HG03558 (cell line): Measurements from ENCODE around the gene OR2S2.
"Not testable (repeated sequence)": the region's sequence is repeated elsewhere in the genome, so short reads cannot be mapped to it uniquely, and the experiment has no call there.

Experiments used
- ATAC-seq: cut with Tn5 transposase; IDR thresholded peaks from one replicate; pipeline ENCODE4 v1.9.1; 2021; ENCODE audit warnings: moderate number of reproducible peaks; ENCODE audit not compliant: unreplicated experiment; ENCODE audit errors: extremely low read depth

OR2S2 gene

DNA sequence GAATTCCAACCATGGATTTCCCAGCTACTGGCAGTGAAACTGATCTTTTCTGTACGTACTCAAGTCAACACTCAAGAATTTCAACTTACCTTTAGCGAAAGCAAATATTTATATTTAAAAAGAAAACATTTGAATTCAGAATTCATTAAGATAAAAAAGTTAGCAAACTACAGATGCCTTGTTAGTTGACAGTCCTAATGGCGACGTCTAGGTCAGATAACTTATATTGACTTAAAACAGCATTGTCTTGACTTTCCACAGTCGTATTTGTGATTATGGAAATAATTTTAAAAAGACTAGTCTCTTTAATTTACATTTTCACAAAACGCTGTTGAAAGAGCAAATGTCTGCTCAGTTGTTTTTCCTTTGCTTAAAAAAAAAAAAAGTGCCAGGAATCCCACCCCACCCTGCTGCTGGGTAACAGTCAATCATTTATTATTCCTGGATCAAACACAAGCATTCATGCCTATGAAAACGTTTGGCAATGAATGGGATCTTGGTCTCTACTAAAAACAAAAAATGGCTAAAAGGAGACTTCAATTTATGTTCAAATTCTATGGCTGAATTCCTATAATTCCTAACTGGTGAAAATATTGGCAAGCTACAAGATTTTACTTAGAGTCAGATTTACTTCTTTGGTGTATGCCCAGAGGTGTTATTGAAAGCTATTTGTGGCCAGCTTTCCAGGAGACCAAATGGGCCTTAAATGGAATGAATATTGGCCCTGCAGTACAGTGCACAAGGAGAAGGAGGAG, 22.0 kb downstream of the OR2S2 start:
- no peak for ATAC-seq

DNA sequence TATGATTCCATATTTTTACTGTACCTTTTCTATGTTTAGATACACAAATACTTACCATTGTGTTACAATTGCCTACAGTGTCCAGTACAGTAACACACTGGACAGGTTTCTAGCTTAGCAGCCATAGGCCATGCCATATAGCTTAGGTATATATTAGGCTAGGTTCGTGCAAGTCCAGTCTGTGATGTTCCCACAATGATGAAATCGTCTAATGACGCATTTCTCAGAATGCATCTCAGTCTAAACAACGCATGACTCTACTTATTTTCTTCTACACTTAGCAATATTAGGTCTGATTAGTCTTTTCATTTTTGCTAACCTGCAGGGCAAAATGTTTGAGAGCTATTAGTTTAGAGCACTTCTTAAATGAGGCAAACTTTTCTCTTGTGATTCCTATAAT, 22.7 kb downstream of the OR2S2 start:
- no peak for ATAC-seq

DNA sequence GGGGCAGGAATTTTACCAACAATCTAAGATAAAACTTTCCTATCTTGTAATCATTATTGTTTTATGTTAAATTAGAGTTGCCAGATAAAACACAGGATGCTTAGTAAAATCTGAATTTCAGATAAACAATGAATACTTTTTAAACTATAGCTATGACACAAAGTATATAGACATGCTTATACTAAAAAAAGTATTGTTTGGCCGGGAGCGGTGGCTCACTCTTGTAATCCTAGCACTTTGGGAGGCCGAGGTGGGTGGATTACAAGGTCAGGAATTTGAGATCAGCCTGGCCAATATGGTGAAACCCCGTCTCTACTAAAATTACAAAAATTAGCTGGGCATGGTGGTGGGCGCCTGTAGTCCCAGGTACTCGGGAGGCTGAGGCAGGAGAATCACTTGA, 23.9 kb downstream of the OR2S2 start:
- not testable (repeated sequence) for ATAC-seq

DNA sequence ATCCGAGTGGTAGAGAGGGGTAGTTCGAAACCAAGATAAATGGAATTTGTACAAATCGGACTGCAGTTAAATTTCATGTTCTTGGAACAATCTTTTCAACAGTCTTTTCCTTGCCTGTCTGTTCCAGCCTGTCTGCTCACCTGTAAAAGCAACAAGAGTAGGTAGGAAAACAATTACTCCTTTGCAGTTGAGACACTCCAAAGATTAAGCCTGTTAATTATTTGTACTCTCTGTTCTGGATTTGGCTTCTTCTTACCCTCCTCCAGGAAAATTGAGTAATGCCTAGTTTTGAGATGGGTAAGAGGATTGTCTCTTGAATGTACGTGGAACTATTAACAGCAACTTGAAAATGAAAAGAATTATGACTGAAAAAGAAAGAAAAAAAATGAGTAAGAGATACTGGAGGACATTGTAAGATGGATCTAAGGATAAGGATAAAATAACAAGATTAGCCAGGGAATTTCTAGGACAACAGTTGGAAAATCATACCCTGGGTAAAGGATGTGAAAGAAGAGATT, 24.3 kb downstream of the OR2S2 start:
- no peak for ATAC-seq

DNA sequence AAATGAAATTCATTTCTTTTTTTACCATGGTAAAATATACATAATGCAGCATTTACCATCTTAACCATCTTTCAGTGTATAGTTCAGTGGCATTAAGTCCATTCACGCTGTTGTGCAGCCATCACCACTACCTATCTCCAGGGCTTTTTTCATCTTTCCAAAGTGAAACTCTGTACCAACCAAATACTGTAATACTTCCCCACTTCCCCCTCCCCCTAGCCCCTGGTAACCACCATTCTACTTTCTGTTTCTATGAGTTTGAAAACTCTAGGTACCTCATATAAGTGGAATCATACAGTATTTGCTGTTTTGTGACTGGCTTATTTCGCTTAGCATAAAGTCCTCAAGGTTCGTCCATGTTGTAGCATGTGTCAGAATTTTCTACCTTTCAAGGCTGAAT, 25.2 kb downstream of the OR2S2 start:
- no peak for ATAC-seq

DNA sequence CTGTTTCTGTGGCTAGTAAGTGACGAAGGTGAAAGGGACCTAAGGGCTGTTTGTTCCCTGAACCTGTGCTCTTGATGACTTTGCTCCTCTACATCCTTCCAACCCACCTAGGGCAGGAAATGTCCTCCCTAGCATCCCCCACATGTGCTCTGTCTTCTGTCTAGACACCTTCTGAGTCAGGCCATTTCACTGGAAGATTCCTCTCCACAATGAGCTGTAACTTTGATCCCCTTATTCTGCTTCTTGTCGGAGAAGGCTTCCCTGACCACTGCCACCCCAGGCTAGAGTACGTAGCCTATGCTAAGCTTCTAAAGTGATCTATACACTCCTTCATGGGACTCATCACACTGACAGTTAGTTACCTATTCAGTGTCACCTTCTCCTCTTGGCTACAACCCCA, 27.0 kb downstream of the OR2S2 start:
- no peak for ATAC-seq

DNA sequence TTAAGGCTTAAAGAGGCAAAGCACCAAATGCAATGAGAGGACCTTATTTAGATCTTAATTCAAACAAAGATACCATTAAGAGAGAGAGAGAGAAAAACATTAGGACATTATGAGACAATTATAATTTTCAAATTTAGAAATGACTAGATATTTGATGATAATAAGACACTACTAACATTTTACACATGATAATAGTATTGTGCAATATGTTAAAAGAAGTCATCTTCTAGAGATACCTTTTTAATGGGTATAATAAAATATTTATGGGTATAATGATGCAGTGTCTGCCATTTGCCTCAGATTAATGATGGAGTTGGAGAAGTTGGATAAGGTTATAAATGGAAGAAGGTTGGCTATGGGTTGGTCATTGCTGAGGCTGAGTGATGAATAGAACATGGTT, 27.4 kb downstream of the OR2S2 start:
- ATAC-seq: no peak

DNA sequence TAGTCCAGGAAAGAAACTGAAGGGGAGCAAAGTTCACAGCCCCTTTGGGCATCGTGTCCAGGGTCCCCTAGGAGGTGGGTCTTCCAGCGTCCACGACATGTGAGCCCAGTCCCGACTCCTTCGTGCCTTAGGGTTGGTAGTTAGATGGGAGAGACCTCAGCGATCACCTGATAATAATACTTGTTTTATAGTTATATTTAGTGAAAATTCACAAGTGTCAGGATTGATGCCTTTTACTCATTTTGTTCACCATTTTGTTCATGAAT, 28.6 kb downstream of the OR2S2 start:
- ATAC-seq: no peak

DNA sequence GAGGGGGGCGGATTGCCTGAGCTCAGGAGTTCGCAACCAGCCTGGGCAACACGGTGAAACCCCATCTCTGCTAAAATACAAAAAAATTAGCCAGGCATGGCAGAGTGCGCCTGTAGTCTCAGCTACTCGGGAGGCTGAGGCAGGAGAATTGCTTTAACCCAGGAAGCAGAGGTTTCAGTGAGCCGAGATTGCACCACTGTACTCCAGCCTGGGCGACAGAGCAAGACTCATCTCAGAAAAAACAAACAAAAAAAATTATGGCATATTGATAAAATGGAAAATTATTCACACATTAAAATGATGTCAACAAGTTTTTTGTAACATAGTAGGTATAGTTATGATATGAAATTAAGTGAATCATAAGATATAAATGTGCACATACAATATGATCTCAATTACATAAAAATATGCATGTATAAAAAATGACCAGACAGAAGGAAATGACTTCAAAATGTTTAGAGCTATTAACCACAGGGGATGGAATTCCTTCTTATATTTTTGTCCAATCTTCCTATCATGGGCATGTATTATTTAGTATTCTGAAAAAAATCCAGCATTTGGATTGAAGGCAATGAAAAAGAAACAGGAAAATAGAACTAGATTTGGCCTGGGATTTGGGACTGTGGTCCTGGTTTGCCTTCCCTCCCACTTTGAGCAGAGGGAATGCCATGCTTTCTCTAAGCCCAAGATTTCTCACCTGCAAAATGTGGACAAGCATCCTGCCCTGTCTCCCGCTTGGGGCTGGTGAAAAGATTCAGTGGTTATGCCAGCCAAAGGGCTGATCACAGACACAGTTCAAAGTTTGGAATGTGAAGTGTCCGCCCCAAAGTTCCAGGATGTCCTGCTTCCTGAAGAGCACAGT, 29.1 kb downstream of the OR2S2 start:
- ATAC-seq: no peak

DNA sequence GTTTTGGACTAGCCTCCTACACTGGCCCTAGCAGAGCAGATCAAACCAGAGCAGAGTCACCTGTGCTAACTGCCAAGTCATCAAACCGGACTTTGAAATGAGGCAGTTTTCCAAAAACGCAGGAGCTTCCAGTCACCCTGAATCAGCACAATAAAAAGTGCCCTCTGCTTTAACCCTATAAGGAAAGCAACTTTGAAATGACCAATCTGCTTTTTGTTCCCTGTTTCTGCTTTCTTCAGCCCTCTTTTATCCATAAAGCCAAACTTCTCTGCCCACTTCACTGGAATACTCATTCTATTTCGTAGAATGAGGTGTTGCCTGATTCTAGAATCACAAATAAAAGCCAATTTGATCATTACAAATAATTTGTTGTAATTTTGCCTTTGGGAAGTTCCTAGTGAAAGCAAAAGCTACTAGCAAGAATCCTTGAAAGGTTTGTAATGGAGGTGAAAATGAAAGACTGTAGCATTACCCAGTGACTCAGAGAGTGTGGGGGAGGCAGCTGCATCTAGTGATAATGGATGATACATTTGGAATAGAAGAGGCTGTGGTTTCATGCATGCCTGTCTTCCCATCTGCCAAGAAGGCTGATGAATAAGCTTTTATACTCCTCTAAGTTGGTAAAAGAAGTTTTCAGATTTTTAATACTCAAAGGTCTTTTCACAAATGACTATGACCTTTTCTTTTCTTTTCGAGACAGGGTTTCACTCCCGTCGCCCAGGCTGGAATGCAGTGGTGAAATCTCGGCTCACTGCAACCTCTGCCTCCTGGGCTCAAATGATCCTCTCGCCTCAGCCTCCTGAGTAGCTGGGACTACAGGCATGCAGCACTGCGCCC, 33.8 kb downstream of the OR2S2 start:
- no peak for ATAC-seq

DNA sequence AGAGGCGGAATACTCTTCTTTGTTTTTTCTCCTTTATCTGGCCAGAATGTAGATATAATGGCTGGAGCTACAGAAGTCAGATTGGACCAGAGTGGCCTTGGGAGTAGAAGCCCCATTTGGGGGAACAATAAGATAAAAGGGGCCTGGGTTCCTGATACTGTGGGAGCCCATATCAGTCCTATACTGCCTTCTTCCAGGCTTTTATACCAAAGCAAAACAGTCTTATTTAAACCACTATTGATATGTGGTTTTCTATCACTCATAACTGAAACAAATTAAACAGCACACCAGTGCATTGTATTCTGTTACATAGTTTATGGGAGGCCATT, 34.4 kb downstream of the OR2S2 start:
- ATAC-seq: no peak

DNA sequence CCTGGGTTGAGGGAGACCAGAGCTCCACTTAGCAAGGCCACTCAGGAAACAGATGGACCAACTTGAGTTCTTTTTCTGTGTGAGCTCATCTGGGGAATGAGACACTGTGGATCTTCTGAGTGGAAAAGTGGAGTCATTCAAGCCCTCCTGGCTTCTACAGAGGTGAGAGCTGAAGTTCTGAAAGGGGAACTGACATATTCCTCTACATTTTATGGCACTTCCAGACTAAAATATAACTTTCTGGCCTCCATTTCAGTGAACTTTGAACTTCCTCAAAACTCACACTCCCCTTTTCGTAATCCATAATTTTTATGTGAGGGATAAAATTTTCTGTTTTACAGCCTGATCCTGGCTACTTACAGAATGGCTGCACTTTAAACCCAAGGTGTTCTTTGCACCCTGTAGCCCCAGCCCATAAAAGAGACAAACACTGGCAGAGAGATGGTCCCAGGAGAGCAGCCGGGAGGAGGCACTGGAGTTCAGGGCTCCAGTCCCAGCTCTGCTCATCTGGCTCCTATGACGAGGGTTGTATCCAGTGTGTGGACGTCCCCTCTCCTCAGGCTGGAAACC, 37.8 kb downstream of the OR2S2 start:
- no peak for ATAC-seq

DNA sequence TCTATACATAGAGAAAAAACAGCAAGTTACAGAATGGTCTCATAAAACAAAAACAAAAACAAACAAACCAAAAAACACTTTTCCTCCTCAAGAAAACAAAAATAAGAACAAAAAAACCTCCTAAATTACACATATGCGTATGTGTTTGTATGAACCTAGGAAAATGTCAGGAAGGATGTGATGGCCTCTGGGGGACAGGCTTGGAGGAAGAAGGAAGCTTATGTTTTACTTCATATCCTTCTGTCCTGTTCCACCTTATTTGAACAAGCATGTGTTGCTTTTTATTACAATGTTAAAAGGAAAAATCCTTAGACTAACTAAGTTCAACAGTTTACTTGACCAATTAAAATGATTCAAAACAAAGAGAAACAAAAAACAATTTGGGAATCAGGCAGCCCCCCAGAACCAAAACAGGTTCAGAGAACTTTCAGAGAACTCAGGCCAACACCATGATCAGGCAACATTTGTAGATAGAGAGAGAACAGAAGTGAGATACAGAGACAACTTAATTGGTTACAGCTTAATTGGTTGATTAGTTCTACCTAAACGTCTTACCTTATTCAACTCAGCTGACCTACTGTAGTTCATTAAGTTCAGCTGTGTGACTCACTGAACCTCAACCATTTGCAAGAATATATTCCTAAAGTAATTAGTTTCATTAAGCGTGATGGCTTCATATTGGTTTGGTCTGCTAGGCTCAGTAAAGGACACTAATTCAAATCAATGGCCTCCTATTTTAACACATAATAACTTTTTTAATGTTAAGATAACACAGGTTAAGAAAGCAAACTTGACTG, 38.5 kb downstream of the OR2S2 start:
- no peak for ATAC-seq

DNA sequence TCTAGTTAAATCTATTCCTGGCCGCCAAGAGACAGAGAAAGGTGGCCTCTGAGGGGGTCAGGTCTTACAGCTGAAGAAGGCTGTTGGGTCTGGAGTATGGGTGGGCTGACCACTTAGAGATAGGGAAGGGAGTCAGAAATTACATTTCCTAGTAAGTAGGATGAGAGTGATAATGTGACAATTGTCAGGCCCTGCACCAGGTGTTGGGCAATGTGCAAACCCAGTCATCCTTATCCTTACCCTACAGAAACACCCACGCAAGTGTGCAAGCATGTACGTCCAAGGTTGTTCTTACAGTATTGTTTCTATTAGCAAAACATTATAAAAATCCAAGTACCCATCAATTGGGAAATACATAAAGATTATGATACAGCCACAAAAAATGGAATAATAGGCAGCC, 39.2 kb downstream of the OR2S2 start:
- no peak for ATAC-seq

DNA sequence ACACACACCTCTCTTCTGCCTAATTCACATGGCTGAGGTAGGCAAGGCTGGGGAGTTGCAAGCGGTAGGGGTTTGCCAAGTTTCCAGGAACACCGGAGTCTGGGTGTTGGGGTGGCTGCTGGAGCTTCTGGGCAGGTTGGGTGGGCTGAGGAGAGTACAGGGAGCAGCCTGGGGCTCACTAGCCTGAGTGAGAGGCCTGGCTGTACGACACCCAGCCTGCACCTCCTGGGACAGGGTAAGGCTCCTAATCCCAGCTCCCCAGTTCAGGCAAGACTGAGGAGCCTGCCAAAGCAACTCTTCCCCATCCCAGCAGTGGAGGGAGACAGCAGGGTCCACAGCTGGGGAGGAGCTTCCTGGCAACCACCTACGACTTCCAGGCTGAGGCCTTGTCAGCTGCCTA, 40.7 kb downstream of the OR2S2 start:
- no peak for ATAC-seq

DNA sequence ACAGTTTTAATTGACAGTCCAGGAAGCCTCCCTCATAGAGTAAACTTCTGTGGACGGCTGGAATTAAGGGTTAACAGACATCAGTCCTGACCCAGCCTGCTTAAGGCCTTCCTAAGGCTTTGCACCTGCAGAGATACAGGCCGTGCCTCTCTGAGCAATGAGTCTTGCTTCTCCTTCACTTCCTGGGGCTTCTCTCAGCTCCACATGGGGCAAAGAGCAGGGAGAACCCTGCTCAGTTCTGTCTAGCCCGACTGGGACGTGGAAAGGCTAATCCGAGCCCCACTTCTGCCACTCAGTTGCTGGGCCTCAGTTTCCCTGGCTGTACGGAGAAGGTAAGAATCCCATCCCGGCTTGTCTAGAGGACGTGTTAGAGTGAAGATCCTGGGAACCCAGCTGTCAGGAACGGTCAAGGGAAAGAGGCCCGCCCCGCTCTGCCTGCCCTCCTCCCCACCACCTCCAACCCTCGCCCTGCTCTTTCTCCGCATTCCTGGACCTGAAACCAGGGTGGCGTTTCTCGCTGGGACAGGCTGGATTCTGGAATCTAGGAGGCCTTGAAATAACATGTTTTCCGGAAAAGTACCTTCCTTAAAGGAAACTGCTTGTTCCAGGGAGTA, 42.2 kb downstream of the OR2S2 start:
- no peak for ATAC-seq

DNA sequence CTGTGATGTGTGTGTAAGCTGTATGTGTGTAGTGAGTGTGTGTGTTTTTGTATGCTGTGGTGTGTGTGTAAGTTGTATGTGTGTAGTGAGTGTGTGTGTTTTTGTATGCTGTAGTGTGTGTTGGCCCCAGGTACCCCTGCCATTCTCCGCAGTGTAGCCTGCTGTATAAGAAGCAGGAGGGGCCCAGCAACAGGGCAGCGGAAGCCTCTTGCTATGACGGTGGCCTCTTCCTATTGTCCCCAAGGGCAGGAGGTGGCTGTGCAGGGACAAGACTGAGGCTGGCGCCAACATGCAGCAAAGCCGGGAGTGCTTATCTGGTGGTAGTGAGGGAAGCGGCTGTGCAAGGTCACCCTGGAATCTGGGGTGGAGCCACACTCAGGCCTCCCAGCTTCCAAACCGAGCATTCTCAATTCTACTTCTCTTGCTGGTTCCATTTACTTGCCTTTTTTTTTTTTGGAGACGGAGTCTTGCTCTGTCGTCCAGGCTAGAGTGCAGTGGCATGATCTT, 43.6 kb downstream of the OR2S2 start:
- ATAC-seq: no peak

DNA sequence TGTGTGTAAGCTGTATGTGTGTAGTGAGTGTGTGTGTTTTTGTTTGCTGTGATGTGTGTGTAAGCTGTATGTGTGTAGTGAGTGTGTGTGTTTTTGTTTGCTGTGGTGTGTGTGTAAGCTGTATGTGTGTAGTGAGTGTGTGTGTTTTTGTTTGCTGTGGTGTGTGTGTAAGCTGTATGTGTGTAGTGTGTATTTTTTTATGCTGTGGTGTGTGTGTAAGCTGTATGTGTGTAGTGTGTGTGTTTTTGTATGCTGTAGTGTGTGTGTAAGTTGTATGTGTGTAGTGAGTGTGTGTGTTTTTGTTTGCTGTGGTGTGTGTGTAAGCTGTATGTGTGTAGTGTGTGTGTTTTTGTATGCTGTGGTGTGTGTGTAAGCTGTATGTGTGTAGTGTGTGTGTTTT, 44.5 kb downstream of the OR2S2 start:
- not testable (repeated sequence) for ATAC-seq

DNA sequence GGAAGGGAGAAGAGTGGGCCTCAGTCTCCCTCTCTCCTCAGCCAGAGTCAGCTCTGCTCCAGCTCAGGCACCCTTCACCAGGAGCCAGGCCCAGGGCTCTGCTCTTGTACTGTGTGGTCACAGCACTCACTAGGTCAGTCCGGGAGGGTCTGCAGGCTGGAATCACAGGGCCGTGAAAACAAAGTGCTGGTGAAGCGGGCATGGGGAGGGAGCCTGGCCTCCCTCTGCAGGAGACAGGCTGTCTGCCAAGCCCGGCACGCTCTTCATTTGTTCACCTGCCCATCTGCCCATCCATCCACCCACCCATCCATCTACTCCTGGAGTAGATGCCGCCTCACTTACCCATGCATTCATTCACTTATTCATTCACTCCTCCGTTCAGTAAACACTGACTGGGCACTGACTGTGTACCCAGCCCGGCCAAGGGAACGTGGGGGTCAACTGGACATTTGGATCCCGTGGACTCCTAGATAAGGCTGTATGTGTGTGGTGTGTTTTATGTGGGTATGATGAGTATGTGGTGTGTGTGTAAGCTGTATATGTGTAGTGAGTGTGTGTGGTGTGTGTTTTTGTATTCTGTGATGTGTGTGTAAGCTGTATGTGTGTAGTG, 45.1 kb downstream of the OR2S2 start:
- ATAC-seq: no peak
